22Rv1 (cell line): ENCODE measurements around the gene REXO4.

Experiments used
- CTCF ChIP-seq: fragments of 450-650 bp; IDR thresholded peaks from 2 replicates; pipeline ENCODE4 v1.5.1; 2017; ENCODE audit warnings: mild to moderate bottlenecking
- ZFX ChIP-seq: fragments of 450-650 bp; IDR thresholded peaks from 2 replicates; pipeline ENCODE4 v1.6.1; 2017; ENCODE audit warnings: antibody characterized with exemption, borderline replicate concordance

GRCh38 chr9:133428617-133429101 lies 10.8 kb upstream of the REXO4 start:
- TF ChIP-seq CTCF: no peak
- TF ChIP-seq ZFX: no peak
